Posterior vena cava (tissue), 2 donors: ENCODE data around the gene RNLS. TPM values are rescaled to one million over a fixed set of nuclear protein-coding genes. Genes with fewer than 3 reads are reported as not detected.
"Not testable (repeated sequence)": the region's sequence is repeated elsewhere in the genome, so short reads cannot be mapped to it uniquely, and the experiment has no call there.

ENCODE experiments used
- DNase-seq: peaks from one replicate; pipeline ENCODE4 v3.0.0-alpha.2; 2020; ENCODE audit warnings: low spot score
- intact Hi-C, 2 donors: fragments of 100-400 bp; cut with DNase I; formaldehyde crosslinking; loops; one replicate each; pipeline versions ENCODE4 v1.14.1 to v1.14.2; 2022 to 2023
- total RNA-seq, 2 donors: library from RNA; stranded (reverse); fragmentation: NEBNext Ultra II Directional; extraction: Animal tissue kit (Norgen Biotek cat#: 25700); gene quantifications; one replicate each; pipeline ENCODE4 v1.2.1, GENCODE V29; 2021
- donor health status: DM: yes; HTN: yes; CAD: no.
- donor health status: DM: yes; HTN: yes; CAD: no.

The RNLS gene
- total RNA-seq, 2 donors from 2014 or later, result 6.3 to 11.2 TPM

- DNase-seq, result no peak
- intact Hi-C loops, result no loop called here
These were observed 88.6 kb downstream of the RNLS start for GRCh38 chr10:88494537-88494936.

GRCh38 chr10:88493691-88494483 lies 89.2 kb downstream of the RNLS start:
- intact Hi-C loops, result no loop called here
- no peak for DNase-seq

- DNase-seq, result no peak
- intact Hi-C loops, result no loop called here
These were observed 91.8 kb downstream of the RNLS start for GRCh38 chr10:88491314-88491713.

- no peak for DNase-seq
- intact Hi-C loops, result no loop called here
These were observed 92.7 kb downstream of the RNLS start for GRCh38 chr10:88490231-88490980.

GRCh38 chr10:88489107-88489506 lies 94.0 kb downstream of the RNLS start:
- no peak for DNase-seq
- intact Hi-C loops, result no loop called here

GRCh38 chr10:88486816-88487215 lies 96.3 kb downstream of the RNLS start:
- intact Hi-C loops, DNase-seq: not testable (repeated sequence)

- DNase-seq, result no peak
- intact Hi-C loops, result no loop called here
These were observed 100.9 kb downstream of the RNLS start for GRCh38 chr10:88482220-88482619.

GRCh38 chr10:88478256-88478655 lies 104.9 kb downstream of the RNLS start:
- intact Hi-C loops, result no loop called here
- DNase-seq, result no peak

- no peak for DNase-seq
- intact Hi-C loops, result no loop called here
These were observed 105.6 kb downstream of the RNLS start for GRCh38 chr10:88477343-88478085.

GRCh38 chr10:88474884-88475844 lies 108.0 kb downstream of the RNLS start:
- intact Hi-C loops, result no loop called here
- DNase-seq, result no peak

- no peak for DNase-seq
- intact Hi-C loops, result no loop called here
These were observed 108.9 kb downstream of the RNLS start for GRCh38 chr10:88473989-88474883.

- DNase-seq, result no peak
- intact Hi-C loops, result no loop called here
These were observed 110.6 kb downstream of the RNLS start for GRCh38 chr10:88472540-88472939.

- intact Hi-C loops, result no loop called here
- DNase-seq, result no peak
These were observed 111.2 kb downstream of the RNLS start for GRCh38 chr10:88471899-88472298.

- intact Hi-C loops, result no loop called here
- DNase-seq, result no peak
These were observed 115.2 kb downstream of the RNLS start for GRCh38 chr10:88467835-88468485.

- DNase-seq, result no peak
- intact Hi-C loops, result no loop called here
These were observed 116.3 kb downstream of the RNLS start for GRCh38 chr10:88466786-88467185.

- intact Hi-C loops, result no loop called here
- no peak for DNase-seq
These were observed 117.4 kb downstream of the RNLS start for GRCh38 chr10:88465765-88466164.

- no peak for DNase-seq
- intact Hi-C loops, result no loop called here
These were observed 119.3 kb downstream of the RNLS start for GRCh38 chr10:88463811-88464210.

- intact Hi-C loops, result no loop called here
- no peak for DNase-seq
These were observed 121.7 kb downstream of the RNLS start for GRCh38 chr10:88461426-88461825.
